Measurements from ENCODE around the gene NTM.

DNA sequence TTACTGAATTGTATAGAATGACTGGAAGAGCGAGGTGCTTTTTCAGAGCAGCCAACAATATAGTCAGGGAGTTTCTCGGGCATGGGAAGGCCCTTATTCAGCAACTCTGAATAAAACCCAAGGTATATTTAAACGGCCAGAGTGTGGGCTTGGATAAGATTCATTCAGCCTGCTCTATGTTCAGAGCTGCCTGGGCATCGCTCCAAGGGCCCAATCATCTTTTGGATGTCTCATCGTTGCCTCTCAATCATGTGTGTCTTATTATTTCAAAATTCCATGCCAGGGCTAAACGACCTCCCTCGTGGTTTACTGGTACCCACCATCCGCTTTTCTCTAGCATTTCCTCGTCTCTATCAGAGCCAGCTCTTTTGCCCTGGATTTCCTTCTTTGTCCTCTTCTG is 19.5 kb upstream of the NTM start:
- TF ChIP-seq POLR2A (IDR thresholded peaks at IDR 0.05; ENCODE audit: low read depth, low read length) = no peak
- TF ChIP-seq POLR2AphosphoS5 (IDR thresholded peaks at IDR 0.05; ENCODE audit: low read depth, low read length) = no peak
- TF ChIP-seq TAF1 (IDR thresholded peaks at IDR 0.05; ENCODE audit: borderline replicate concordance, low read depth, low read length) = no peak

Measured in GM12892 (cell line).